ENCODE results near the gene DOK7. TPM values are rescaled to one million over a fixed set of nuclear protein-coding genes. Genes with fewer than 3 reads are reported as not detected.

DOK7 gene
- not detected for total RNA-seq

DNA sequence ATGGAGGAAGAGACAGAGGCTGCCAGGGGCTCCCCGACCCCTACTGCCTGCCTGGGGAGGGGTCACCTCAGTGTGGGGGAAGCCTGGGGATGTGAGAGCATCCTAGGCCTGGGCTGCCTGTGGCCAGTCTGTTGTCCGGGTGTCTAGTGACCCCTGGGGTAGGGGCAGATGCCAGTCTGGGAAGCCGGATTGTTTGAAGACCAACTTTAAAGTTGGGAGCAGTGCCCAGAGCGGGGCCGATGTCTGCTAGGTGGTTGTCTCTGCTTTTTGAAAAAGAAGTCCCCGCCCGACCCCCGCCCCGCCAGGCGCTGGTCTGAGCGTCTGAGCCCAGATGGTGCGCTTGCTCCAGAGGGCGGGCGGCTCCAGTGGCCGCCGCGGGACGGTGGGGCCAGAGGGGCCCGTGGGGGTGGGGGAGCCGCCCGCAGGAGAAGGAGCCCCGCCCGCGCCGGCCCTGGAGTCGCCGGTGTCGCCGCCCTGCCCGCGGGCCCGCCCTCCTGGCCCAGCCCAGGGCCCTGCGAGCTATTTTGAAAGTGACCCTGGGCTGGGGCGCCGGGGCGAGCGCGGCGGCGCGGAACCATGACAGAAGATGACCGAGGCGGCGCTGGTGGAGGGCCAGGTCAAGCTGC is at the start of gene DOK7:
Gene DOK7 (plus strand): TSS at position 517 of the 626 bp plus-strand sequence. CDS start 70 bp downstream, at position 587.
- H3K36me3 Mint-ChIP-seq (ENCODE audit: low read depth): no peaks in the 10 kb centered on the region
- H3K9me3 Mint-ChIP-seq: no peaks in the 10 kb centered on the region
- H3K27ac Mint-ChIP-seq: no peak within 1 kb of the TSS
- H3K27me3 Mint-ChIP-seq: peaks cover 15% of the 10 kb centered on the region
- no peak for ATAC-seq (replicated peaks)
- no peaks in the 10 kb centered on the region for H3K4me1 Mint-ChIP-seq
- H3K4me3 Mint-ChIP-seq: peak within 1 kb of the TSS; percentile 25

DNA sequence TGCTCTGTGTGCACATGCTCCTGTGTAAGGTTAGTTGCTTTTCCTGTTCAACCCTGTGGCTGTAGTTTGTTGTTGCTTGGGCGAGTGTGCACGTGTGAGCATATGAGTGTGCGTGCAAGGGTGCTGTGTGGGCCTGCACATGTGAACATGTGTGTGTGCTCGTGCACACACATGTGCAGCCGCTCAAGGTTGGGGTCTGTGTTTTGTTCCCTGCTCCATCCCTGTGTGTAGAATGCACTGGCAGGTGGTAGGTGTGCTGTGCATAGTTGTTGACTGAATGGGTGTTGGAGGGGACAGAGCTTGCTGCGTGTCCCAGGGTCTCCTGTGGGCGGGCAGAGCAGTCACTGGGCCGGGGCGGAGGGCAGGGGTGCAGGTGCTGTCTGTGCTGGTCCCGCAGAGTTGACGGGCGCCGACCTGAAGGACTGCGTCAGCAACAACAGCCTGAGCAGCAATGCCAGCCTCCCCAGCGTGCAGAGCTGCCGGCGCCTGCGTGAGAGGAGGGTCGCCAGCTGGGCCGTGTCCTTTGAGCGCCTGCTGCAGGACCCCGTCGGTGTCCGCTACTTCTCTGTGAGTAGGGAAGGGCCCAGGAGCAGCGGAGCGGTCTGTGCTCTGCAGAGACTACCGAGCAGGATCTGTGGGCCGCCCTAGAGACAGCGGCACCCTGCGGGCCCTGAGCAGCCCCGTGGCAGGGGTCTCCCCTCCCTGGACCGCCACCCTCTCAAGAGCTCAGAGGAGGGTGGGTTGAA is 49.3 kb upstream of the DOK7 start:
- Mint-ChIP-seq H3K9me3 (no peaks in the 10 kb centered on the region), H3K4me1 (no peaks in the 10 kb centered on the region), H3K36me3 (ENCODE audit: low read depth) (no peaks in the 10 kb centered on the region), H3K27ac (no peak overlapping the region), H3K4me3 (no peak overlapping the region), H3K27me3 (no peaks in the 10 kb centered on the region)
- ATAC-seq (replicated peaks): no peak

GRCh38 chr4:3414421-3415279 is 48.5 kb upstream of the DOK7 start:
- Mint-ChIP-seq H3K27ac (no peak overlapping the region), H3K4me3 (no peak overlapping the region), H3K36me3 (ENCODE audit: low read depth) (no peaks in the 10 kb centered on the region), H3K9me3 (no peaks in the 10 kb centered on the region), H3K4me1 (no peaks in the 10 kb centered on the region), H3K27me3 (no peaks in the 10 kb centered on the region)
- ATAC-seq (replicated peaks): no peak

DNA sequence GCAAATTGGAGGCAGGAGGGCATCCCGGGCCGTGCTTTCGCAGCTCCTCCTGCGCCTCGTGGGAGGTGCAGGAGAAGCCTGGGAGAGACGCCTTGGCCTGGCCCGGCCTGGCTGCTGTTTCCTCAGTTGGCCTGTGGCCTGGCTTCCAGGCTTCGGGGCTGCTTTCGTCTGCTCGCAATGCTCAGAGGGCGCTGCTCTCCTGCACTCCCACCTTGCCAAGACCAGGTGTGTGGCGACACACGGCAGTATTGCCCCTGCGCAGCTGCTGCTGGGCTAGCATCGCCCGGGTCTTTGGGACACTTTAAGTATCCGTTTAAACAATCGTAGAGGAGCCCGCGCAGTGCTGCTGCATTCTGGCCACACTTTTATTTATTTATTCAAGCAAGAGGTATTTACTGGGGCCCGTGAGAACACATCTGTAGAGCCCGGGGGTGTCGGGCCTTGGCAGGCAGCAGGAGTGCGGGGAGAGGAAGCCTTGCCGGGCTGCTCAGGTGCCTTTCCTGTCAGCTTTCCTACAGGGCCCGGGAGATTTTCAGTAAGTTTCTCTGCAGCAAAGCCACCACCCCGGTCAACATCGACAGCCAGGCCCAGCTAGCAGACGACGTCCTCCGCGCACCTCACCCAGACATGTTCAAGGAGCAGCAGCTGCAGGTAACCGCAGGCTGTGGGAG is 47.5 kb upstream of the DOK7 start:
- H3K36me3 Mint-ChIP-seq (ENCODE audit: low read depth): no peaks in the 10 kb centered on the region
- no peaks in the 10 kb centered on the region for H3K27me3 Mint-ChIP-seq
- H3K9me3 Mint-ChIP-seq: no peaks in the 10 kb centered on the region
- H3K4me1 Mint-ChIP-seq: no peaks in the 10 kb centered on the region
- no peak overlapping the region for H3K27ac Mint-ChIP-seq
- ATAC-seq (replicated peaks): no peak
- H3K4me3 Mint-ChIP-seq: no peak overlapping the region

- Mint-ChIP-seq H3K4me3 (no peak overlapping the region), H3K27ac (no peak overlapping the region), H3K27me3 (no peaks in the 10 kb centered on the region), H3K36me3 (ENCODE audit: low read depth) (no peaks in the 10 kb centered on the region), H3K4me1 (no peaks in the 10 kb centered on the region), H3K9me3 (no peaks in the 10 kb centered on the region)
- ATAC-seq (replicated peaks): no peak
Measured at GRCh38 chr4:3416270-3416669, 46.8 kb upstream of the DOK7 start.

- no peaks in the 10 kb centered on the region for H3K36me3 Mint-ChIP-seq (ENCODE audit: low read depth)
- no peak for ATAC-seq (replicated peaks)
Measured at GRCh38 chr4:3416821-3417221, 46.3 kb upstream of the DOK7 start.

GRCh38 chr4:3417448-3417847 is 45.7 kb upstream of the DOK7 start:
- Mint-ChIP-seq H3K9me3 (no peaks in the 10 kb centered on the region), H3K27ac (no peak overlapping the region), H3K4me1 (no peaks in the 10 kb centered on the region), H3K4me3 (no peak overlapping the region), H3K27me3 (no peaks in the 10 kb centered on the region), H3K36me3 (ENCODE audit: low read depth) (no peaks in the 10 kb centered on the region)
- ATAC-seq (replicated peaks): no peak

More at GRCh38 chr4:3416821-3417221, 46.3 kb upstream of the DOK7 start:
- Mint-ChIP-seq H3K4me3 (no peak overlapping the region), H3K27ac (no peak overlapping the region), H3K27me3 (no peaks in the 10 kb centered on the region), H3K4me1 (no peaks in the 10 kb centered on the region), H3K9me3 (no peaks in the 10 kb centered on the region)

DNA sequence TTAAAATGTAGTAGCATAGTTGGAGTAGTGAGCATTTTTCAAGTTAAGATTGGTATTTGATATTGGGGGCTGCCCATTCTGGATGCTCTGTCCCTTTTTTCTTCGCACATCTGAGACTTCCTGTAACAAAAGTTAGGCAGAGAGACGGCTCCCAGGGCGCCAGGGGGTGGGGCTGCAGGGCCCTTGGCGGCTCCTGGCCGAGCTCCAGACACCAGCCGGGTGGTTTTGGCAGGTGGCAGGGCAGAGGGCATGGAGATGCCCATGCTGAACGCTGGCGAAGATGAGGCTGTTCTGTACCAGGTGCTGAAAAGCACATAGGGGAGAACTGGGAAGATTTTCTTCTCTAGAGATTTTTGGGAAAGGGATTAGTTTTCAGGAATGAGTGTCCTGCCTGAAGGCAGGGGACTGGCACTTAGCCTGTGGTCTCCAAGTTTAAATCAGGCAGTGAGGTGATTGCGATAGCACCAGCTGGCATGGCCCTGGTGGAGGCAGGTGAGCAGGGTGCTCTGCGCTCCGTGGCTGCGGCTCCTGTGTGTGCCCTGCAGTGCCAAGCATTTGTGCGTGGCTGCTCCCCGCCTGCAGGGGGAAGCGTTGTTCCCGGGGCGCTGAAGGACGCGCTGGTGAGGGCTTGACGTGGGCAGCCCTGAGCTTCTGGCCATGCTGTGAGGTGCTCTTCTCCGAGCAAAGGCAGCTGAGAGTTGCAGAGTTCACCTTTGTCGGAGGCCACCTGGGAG is 44.9 kb upstream of the DOK7 start:
- H3K27me3 Mint-ChIP-seq: no peaks in the 10 kb centered on the region
- no peaks in the 10 kb centered on the region for H3K9me3 Mint-ChIP-seq
- H3K27ac Mint-ChIP-seq: no peak overlapping the region
- ATAC-seq (replicated peaks): no peak
- no peak overlapping the region for H3K4me3 Mint-ChIP-seq
- H3K4me1 Mint-ChIP-seq: no peaks in the 10 kb centered on the region
- no peaks in the 10 kb centered on the region for H3K36me3 Mint-ChIP-seq (ENCODE audit: low read depth)

GRCh38 chr4:3419836-3420605 is 43.1 kb upstream of the DOK7 start:
- H3K27ac Mint-ChIP-seq: no peak overlapping the region
- ATAC-seq (replicated peaks): no peak
- H3K9me3 Mint-ChIP-seq: no peaks in the 10 kb centered on the region
- H3K4me1 Mint-ChIP-seq: no peaks in the 10 kb centered on the region
- no peaks in the 10 kb centered on the region for H3K27me3 Mint-ChIP-seq
- H3K4me3 Mint-ChIP-seq: no peak overlapping the region
- no peaks in the 10 kb centered on the region for H3K36me3 Mint-ChIP-seq (ENCODE audit: low read depth)

- no peaks in the 10 kb centered on the region for H3K36me3 Mint-ChIP-seq (ENCODE audit: low read depth)
- ATAC-seq (replicated peaks): peak; percentile 34
- H3K9me3 Mint-ChIP-seq: no peaks in the 10 kb centered on the region
Measured at GRCh38 chr4:3420606-3420955, 42.5 kb upstream of the DOK7 start.

DNA sequence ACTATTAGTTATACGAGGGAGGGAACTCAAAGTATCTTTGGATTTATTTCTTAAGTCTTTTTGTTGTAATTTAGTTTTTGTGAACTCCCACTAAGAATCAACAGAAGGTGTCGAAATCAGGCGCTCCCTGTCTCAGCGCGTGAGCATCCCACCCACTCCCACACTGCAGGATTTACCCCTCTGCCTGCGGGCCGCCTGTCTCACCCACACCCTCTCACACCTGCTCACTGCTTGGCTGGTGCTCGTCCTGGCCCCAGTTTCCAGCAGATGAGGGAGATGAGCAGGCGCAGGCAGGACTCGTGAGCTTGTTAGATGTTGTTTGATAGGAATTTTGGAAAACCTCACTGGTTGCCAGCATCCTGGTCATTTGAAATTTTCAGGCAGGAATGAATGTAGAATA is 42.1 kb upstream of the DOK7 start:
- H3K27ac Mint-ChIP-seq: no peak overlapping the region
- H3K36me3 Mint-ChIP-seq (ENCODE audit: low read depth): no peaks in the 10 kb centered on the region
- H3K27me3 Mint-ChIP-seq: no peaks in the 10 kb centered on the region
- H3K9me3 Mint-ChIP-seq: no peaks in the 10 kb centered on the region
- H3K4me3 Mint-ChIP-seq: no peak overlapping the region
- no peaks in the 10 kb centered on the region for H3K4me1 Mint-ChIP-seq
- no peak for ATAC-seq (replicated peaks)

More at GRCh38 chr4:3420606-3420955, 42.5 kb upstream of the DOK7 start:
- no peaks in the 10 kb centered on the region for H3K27me3 Mint-ChIP-seq
- H3K27ac Mint-ChIP-seq: no peak overlapping the region
- H3K4me1 Mint-ChIP-seq: no peaks in the 10 kb centered on the region
- H3K4me3 Mint-ChIP-seq: no peak overlapping the region

DNA sequence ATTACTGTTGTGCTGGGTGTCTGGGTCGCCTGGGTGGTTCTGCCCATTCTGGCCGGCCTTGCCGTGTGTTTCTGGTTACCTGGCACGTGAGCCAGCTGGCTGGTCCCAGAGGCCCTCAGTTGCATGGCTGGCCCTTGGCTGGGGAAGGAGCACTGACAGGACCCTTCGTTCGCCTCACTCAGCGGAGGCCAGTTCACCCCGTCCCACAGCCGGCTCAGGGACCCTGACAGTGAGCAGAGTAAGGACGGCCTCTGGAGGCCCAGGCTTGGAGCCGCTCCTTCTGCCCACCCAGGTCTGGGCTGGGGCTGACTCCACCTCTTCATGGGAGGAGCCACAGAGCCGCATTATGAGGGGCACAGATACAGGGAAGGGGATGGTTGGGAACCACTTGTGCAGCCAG is 41.6 kb upstream of the DOK7 start:
- Mint-ChIP-seq H3K36me3 (ENCODE audit: low read depth) (no peaks in the 10 kb centered on the region), H3K27me3 (no peaks in the 10 kb centered on the region), H3K4me3 (no peak overlapping the region), H3K9me3 (no peaks in the 10 kb centered on the region), H3K27ac (no peak overlapping the region), H3K4me1 (no peaks in the 10 kb centered on the region)
- no peak for ATAC-seq (replicated peaks)

DNA sequence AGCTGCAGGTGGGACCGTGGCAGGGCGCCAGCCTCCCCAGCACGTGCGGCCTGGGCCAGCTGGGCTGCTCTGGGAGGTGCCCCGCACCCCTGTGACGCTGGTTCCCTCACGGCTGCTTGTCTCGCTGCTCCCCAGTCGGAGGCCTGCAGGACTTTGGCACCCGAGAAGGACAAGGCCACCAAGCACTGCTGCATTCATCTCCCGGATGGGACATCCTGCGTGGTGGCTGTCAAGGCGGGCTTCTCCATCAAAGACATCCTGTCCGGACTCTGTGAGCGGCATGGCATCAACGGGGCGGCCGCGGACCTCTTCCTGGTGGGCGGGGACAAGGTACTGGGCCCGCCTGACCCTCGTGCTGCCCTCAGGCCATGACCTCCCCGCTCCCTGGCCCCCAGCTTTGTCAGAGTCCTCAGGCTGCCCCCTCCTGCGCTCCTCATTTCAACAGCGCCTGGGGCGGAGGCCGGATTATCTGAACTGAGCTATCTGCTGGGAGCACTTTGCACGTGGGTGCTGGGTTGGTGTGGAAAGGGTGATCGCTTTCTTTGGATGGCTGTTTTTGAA is 40.8 kb upstream of the DOK7 start:
- Mint-ChIP-seq H3K9me3 (no peaks in the 10 kb centered on the region), H3K4me3 (no peak overlapping the region), H3K27me3 (no peaks in the 10 kb centered on the region), H3K27ac (no peak overlapping the region), H3K36me3 (ENCODE audit: low read depth) (no peaks in the 10 kb centered on the region), H3K4me1 (no peaks in the 10 kb centered on the region)
- no peak for ATAC-seq (replicated peaks)
